Endothelial cell of umbilical vein (primary cell): ENCODE data around the gene ANP32E. TPM values are rescaled to one million over a fixed set of nuclear protein-coding genes. Genes with fewer than 3 reads are reported as not detected.
A peak's percentile ranks its signal among the peaks of the same experiment; 100 is the strongest.

Experiments
- BruUV-seq: library from RNA; stranded (reverse); fragments of 400-500 nt; replicated peaks from 2 replicates; lab custom pipeline; 2021; lab: Mats Ljungman, UMichigan
- CTCF ChIA-PET: fragments of 300-600, 350-600 bp; sonication (Branson Sonifier 250); formaldehyde crosslinking; loops from one replicate; lab custom pipeline; 2021; ENCODE audit warnings: antibody characterized with exemption, inconsistent platforms; lab: Charles Lee
- POLR2A ChIA-PET: fragments of 300-600, 350-600 bp; sonication (Branson Sonifier 250); formaldehyde crosslinking; loops from one replicate; lab custom pipeline; 2021; ENCODE audit warnings: antibody characterized with exemption, inconsistent platforms; lab: Charles Lee
- DNase-seq: peaks from one replicate; pipeline ENCODE4 v3.0.0-alpha.2; 2011; ENCODE audit warnings: low read depth, low spot score
- FAIRE-seq: peaks from 2 replicates; lab custom pipeline; 2011; peaks lifted over from hg19 to GRCh38; lab: Jason Lieb, UNC
- H2AFZ ChIP-seq: 2 replicates; pipeline ENCODE4 v1.6.0; 2012; ENCODE audit warnings: low read depth, low read length, control low read depth, inconsistent platforms
- H3K27ac ChIP-seq: 2 replicates; pipeline ENCODE4 v1.5.1; 2011; ENCODE audit warnings: low read depth, mild to moderate bottlenecking, control low read depth, low read length, moderate library complexity; ENCODE audit not compliant: insufficient read depth
- H3K27me3 ChIP-seq, 2 experiments: 2 replicates each; pipeline versions ENCODE4 v1.6.0 to v1.6.1; 2011; ENCODE audit warnings: low read length in 2 of 2, mixed read lengths in 1 of 2; ENCODE audit not compliant: control insufficient read depth in 2 of 2, insufficient read depth in 2 of 2
- H3K36me3 ChIP-seq, 2 experiments: 2 replicates in 1 of 2; 3 replicates in 1 of 2; pipeline ENCODE4 v1.5.1; 2011; ENCODE audit warnings: low read length in 2 of 2, mild to moderate bottlenecking in 1 of 2, moderate library complexity in 1 of 2; ENCODE audit not compliant: control insufficient read depth in 2 of 2, insufficient read depth in 2 of 2; ENCODE audit errors: extremely low read depth in 1 of 2
- H3K4me1 ChIP-seq: 3 replicates; pipeline ENCODE4 v1.5.1; 2011; ENCODE audit warnings: mild to moderate bottlenecking, low read length; ENCODE audit not compliant: control insufficient read depth, insufficient read depth; ENCODE audit errors: extremely low read depth
- H3K4me2 ChIP-seq: 2 replicates; pipeline ENCODE4 v1.6.1; 2011; ENCODE audit warnings: low read length, control low read depth, mixed read lengths; ENCODE audit not compliant: insufficient read depth
- H3K4me3 ChIP-seq, 3 experiments: fragments of 200-600 bp in 1 of 3; sonication (generic), shearing (Covaris generic) in 1 of 3; replicated peaks in 1 of 3; 2 replicates each; pipeline ENCODE4 v1.5.1; 2011 to 2016; ENCODE audit warnings: control low read depth in 3 of 3, low read length in 3 of 3, mild to moderate bottlenecking in 2 of 3, inconsistent platforms in 1 of 3, low read depth in 1 of 3, moderate library complexity in 1 of 3; ENCODE audit not compliant: insufficient read depth in 1 of 3
- H3K79me2 ChIP-seq: 2 replicates; pipeline ENCODE4 v1.6.0; 2012; ENCODE audit warnings: low read length, inconsistent platforms; ENCODE audit not compliant: control insufficient read depth, insufficient read depth
- H3K9ac ChIP-seq: replicated peaks from 2 replicates; pipeline ENCODE3; 2011; ENCODE audit warnings: low read length, control low read depth; ENCODE audit not compliant: insufficient read depth; ENCODE audit errors: extremely low read depth
- H3K9me1 ChIP-seq: replicated peaks from 3 replicates; pipeline ENCODE4 v1.6.0; 2011; ENCODE audit warnings: mild to moderate bottlenecking, low read length; ENCODE audit not compliant: control insufficient read depth, insufficient read depth; ENCODE audit errors: extremely low read depth
- H3K9me3 ChIP-seq: replicated peaks from 2 replicates; pipeline ENCODE4 v1.5.1; 2012; ENCODE audit warnings: low read length, inconsistent platforms; ENCODE audit not compliant: control insufficient read depth, insufficient read depth
- H4K20me1 ChIP-seq: replicated peaks from 2 replicates; pipeline ENCODE3; 2011; ENCODE audit warnings: mild to moderate bottlenecking, low read length; ENCODE audit not compliant: control insufficient read depth, insufficient read depth; ENCODE audit errors: extremely low read depth
- CTCF ChIP-seq, 2 donors: IDR thresholded peaks; 1 replicate in 1 of 2; 2 replicates in 1 of 2; pipeline ENCODE4 v1.5.1; 2011; ENCODE audit warnings: low read length in 2 of 2, mild to moderate bottlenecking in 2 of 2, moderate library complexity in 2 of 2, control low read depth in 1 of 2, inconsistent platforms in 1 of 2, low read depth in 1 of 2; ENCODE audit not compliant: insufficient read depth in 1 of 2; ENCODE audit errors: extremely low read depth in 1 of 2
- FOS ChIP-seq: IDR thresholded peaks from 2 replicates; pipeline ENCODE4 v1.6.1; 2011; ENCODE audit warnings: mild to moderate bottlenecking, low read length, moderate library complexity, borderline replicate concordance; ENCODE audit not compliant: insufficient read depth
- JUN ChIP-seq: IDR thresholded peaks from 2 replicates; pipeline ENCODE4 v1.6.1; 2011; ENCODE audit warnings: borderline replicate concordance, low read depth; ENCODE audit not compliant: insufficient read length, insufficient read depth
- MYC ChIP-seq: IDR thresholded peaks from one replicate; pipeline ENCODE4 v1.6.1; 2011; ENCODE audit warnings: mild to moderate bottlenecking, low read depth, low read length
- POLR2A ChIP-seq: IDR thresholded peaks from 2 replicates; pipeline ENCODE4 v1.6.1; 2012; ENCODE audit warnings: low read depth, mild to moderate bottlenecking, control low read depth, low read length
- POLR2AphosphoS5 ChIP-seq: IDR thresholded peaks from 2 replicates; pipeline ENCODE4 v1.6.1; 2012; ENCODE audit warnings: low read depth, mild to moderate bottlenecking, control low read depth, low read length, moderate library complexity; ENCODE audit not compliant: insufficient read depth
- dilution Hi-C: fragments of 300-500 bp; cut with MboI; formaldehyde crosslinking; loops from one replicate; pipeline ENCODE4 v1.15.0; 2019; ENCODE audit warnings: low sequenced_read_pairs; ENCODE audit not compliant: extremely low pct_ligation_motif_present
- intact Hi-C: fragments of 100-400 bp; cut with micrococcal nuclease; formaldehyde crosslinking; loops from one replicate; pipeline ENCODE4 v1.10.0; 2022
- polyA plus RNA-seq, 4 experiments: library from polyadenylated mRNA; depleted of rRNA in 3 of 4; stranded (reverse) in 3 of 4; unstranded in 1 of 4; fragments of >200 nt; gene quantifications; 2 replicates each; pipeline versions ENCODE4 v1.2.1 to v1.2.3, GENCODE V29; 2011 to 2012; ENCODE audit warnings: missing spikeins in 1 of 4
- total RNA-seq: library from RNA; stranded (reverse); gene quantifications from 2 replicates; pipeline ENCODE4 v1.2.3, GENCODE V29; 2021

ANP32E gene
- total and polyA plus RNA-seq, 2 donors (not counting 3 experiments of a cell fraction or from before 2014, with no cell fraction given), result 6.8 to 53.4 TPM

DNA sequence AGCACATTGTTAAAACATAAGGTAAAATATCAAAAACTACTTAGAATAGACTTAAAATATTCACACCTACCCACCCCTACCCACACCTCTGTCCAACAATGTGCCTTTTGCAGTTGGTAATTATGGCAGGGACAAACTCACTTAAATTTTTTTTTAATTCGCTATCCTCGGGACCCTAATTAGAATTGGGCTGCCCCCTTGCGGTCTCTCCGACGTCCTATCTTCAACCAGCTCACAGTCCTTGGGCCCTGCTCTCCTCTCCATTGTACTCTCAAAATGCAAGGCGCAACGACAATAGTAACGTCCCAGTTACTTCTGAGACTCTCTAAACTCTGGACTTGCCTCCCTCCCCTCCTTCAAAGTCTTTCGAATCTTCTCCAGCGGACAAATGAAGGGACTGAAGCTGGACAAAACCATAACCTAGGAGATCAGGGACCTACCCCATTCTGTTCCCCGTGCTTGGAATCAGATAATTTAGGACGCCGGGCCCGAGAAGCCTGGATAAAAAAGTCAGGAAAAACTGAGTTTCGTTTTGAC lies 45.4 kb upstream of the ANP32E start:
- POLR2A ChIA-PET, result interaction anchor here (0.5 kb wide), 1 partner anchor 69 kb away, joined by 3 read pairs; no protein-coding TSS in a partner anchor
- Histone ChIP-seq H4K20me1 (no peaks in the 10 kb centered on the region), H3K4me3 (peak overlapping the region; percentile 20 to 40 (median 26)), H3K9me1 (no peaks in the 10 kb centered on the region), H3K4me2 (peak overlapping the region; percentile 63), H3K4me1 (peaks cover 10% of the 10 kb centered on the region), H3K9me3 (no peaks in the 10 kb centered on the region), H3K27me3 (peaks cover 0 to 8% of the 10 kb centered on the region in 2 experiments), H2AFZ (peak overlapping the region; percentile 81), H3K36me3 (peaks cover 0 to 1% of the 10 kb centered on the region in 2 experiments), H3K79me2 (no peaks in the 10 kb centered on the region), H3K27ac (no peak overlapping the region), H3K9ac (peak overlapping the region; percentile 33)
- no peak for TF ChIP-seq FOS
- TF ChIP-seq JUN, result no peak
- no peak for TF ChIP-seq POLR2A
- no peak for TF ChIP-seq MYC
- TF ChIP-seq CTCF (IDR thresholded peaks at IDR 0.05; ENCODE audit: extremely low read depth in 1 of 2, insufficient read depth in 1 of 2, low read depth in 1 of 2, low read length in 2 of 2), result peak; percentile 67 to 68
- TF ChIP-seq POLR2AphosphoS5, result no peak
- DNase-seq, result peak; percentile 78
- dilution Hi-C loops (no loop called here), intact Hi-C loops (loop anchor here (1.0 kb wide), 5 partner anchors 12 to 45 kb away; partner anchors contain the start of genes ANP32E, APH1A and MRPS21)
- CTCF ChIA-PET, result interaction anchor here (0.6 to 16.3 kb wide), 10 partner anchors 9 to 94 kb away, joined by 3 to 466 read pairs (median 4); partner anchors contain the start of genes ANP32E, APH1A, C1orf54 and CA14
- peak; percentile 80 for FAIRE-seq
- no TSS peak for BruUV-seq
